ENCODE measurements around the gene STAM.

Gene STAM

GRCh38 chr10:17733620-17734019 is 89.7 kb downstream of the STAM start:
- no peak for DNase-seq

GRCh38 chr10:17734432-17735080 is 90.6 kb downstream of the STAM start:
- no peak for DNase-seq

- no peak for DNase-seq
Measured at GRCh38 chr10:17735166-17735941, 91.4 kb downstream of the STAM start.

GRCh38 chr10:17736223-17736622 is 92.3 kb downstream of the STAM start:
- no peak for DNase-seq

- no peak for DNase-seq
Measured at GRCh38 chr10:17737027-17737965, 93.3 kb downstream of the STAM start.

GRCh38 chr10:17740668-17741067 is 96.7 kb downstream of the STAM start:
- no peak for DNase-seq

- DNase-seq, result peak; percentile 67
Measured at GRCh38 chr10:17742918-17743317, 99.0 kb downstream of the STAM start.

- no peak for DNase-seq
Measured at GRCh38 chr10:17743437-17743836, 99.5 kb downstream of the STAM start.

- DNase-seq, result no peak
Measured at GRCh38 chr10:17744341-17744861, 100.5 kb downstream of the STAM start.

GRCh38 chr10:17747883-17748550 is 104.1 kb downstream of the STAM start:
- DNase-seq, result no peak

GRCh38 chr10:17749890-17750289 is 105.9 kb downstream of the STAM start:
- no peak for DNase-seq

GRCh38 chr10:17751781-17752445 is 108.0 kb downstream of the STAM start, which contains the start of gene TMEM236:
TMEM236 (plus strand) TSS chr10:17752201; CDS start chr10:17752296, 95 bp downstream.
- DNase-seq, result no peak

GRCh38 chr10:17756557-17757217 is 112.7 kb downstream of the STAM start:
- no peak for DNase-seq

GRCh38 chr10:17758200-17758599 is 114.2 kb downstream of the STAM start:
- no peak for DNase-seq

GRCh38 chr10:17758896-17759295 is 114.9 kb downstream of the STAM start:
- no peak for DNase-seq

- DNase-seq, result no peak
Measured at GRCh38 chr10:17764142-17764541, 120.2 kb downstream of the STAM start.

- DNase-seq, result no peak
Measured at GRCh38 chr10:17765602-17766001, 121.7 kb downstream of the STAM start.

All from effector CD4-positive, alpha-beta T cell (primary cell).